T47D (cell line): ENCODE results near the gene IL22RA1.

Experiments
- DNase-seq, 2 experiments: peaks; one replicate each; pipeline versions ENCODE4 v3.0.0 to v3.0.0-alpha.2; 2011 to 2012; ENCODE audit warnings: low read depth in 1 of 2, low spot score in 1 of 2
- JUND ChIP-seq: IDR thresholded peaks from 2 replicates; pipeline ENCODE4 v1.6.1; 2012; ENCODE audit warnings: low read depth
- in situ Hi-C: cut with HindIII; loops from 2 replicates; pipeline ENCODE4 v1.10.0; 2016; ENCODE audit warnings: low sequenced_read_pairs, low pct_unique_long_range_greater_than_20kb

The IL22RA1 gene

GRCh38 chr1:24142546-24143534 lies at the start of gene IL22RA1:
Gene IL22RA1 (minus strand): TSS chr1:24143140. CDS start chr1:24143082, 58 bp downstream.
- DNase-seq: peak; percentile 14 to 18

GRCh38 chr1:24191860-24192259 lies 48.9 kb upstream of the IL22RA1 start:
- TF ChIP-seq JUND: no peak
- no peak for DNase-seq
- in situ Hi-C loops: no loop called here

More at GRCh38 chr1:24142546-24143534, at the start of gene IL22RA1:
- in situ Hi-C loops: no loop called here
- no peak for TF ChIP-seq JUND

- in situ Hi-C loops: no loop called here
- DNase-seq: no peak
- TF ChIP-seq JUND: no peak
Observed at GRCh38 chr1:24190983-24191461, 48.1 kb upstream of the IL22RA1 start.

- in situ Hi-C loops: no loop called here
- DNase-seq: no peak
- TF ChIP-seq JUND: no peak
Observed at GRCh38 chr1:24189528-24189927, 46.6 kb upstream of the IL22RA1 start.

- TF ChIP-seq JUND: no peak
- in situ Hi-C loops: no loop called here
- DNase-seq: peak; percentile 77 to 84
Observed at GRCh38 chr1:24186993-24187790, 44.3 kb upstream of the IL22RA1 start, which contains the start of gene IFNLR1. Gene IFNLR1 (minus strand): TSS chr1:24187289. CDS start chr1:24187248, 41 bp downstream.

GRCh38 chr1:24186711-24186992 lies 43.7 kb upstream of the IL22RA1 start:
- TF ChIP-seq JUND: no peak
- DNase-seq: no peak
- in situ Hi-C loops: no loop called here

GRCh38 chr1:24186031-24186710 lies 43.2 kb upstream of the IL22RA1 start:
- in situ Hi-C loops: no loop called here

GRCh38 chr1:24185076-24185475 lies 42.1 kb upstream of the IL22RA1 start:
- DNase-seq: no peak
- in situ Hi-C loops: no loop called here
- no peak for TF ChIP-seq JUND

More at GRCh38 chr1:24186031-24186710, 43.2 kb upstream of the IL22RA1 start:
- no peak for TF ChIP-seq JUND
- peak; percentile 17 to 47 for DNase-seq

- no peak for TF ChIP-seq JUND
- no peak for DNase-seq
- in situ Hi-C loops: no loop called here
Observed at GRCh38 chr1:24182061-24182460, 39.1 kb upstream of the IL22RA1 start.

- no peak for DNase-seq
- in situ Hi-C loops: no loop called here
- no peak for TF ChIP-seq JUND
Observed at GRCh38 chr1:24181619-24182018, 38.7 kb upstream of the IL22RA1 start.

GRCh38 chr1:24180676-24181075 lies 37.7 kb upstream of the IL22RA1 start:
- in situ Hi-C loops: no loop called here
- no peak for DNase-seq
- TF ChIP-seq JUND: no peak

GRCh38 chr1:24179251-24179840 lies 36.4 kb upstream of the IL22RA1 start:
- DNase-seq: no peak
- no peak for TF ChIP-seq JUND
- in situ Hi-C loops: no loop called here
